Neural cell (in vitro differentiated cells): ENCODE data around the gene SULF2. TPM values are rescaled to one million over a fixed set of nuclear protein-coding genes. Genes with fewer than 3 reads are reported as not detected.

Experiments
- H2AFZ ChIP-seq: fragments of 200-600, 300-800 bp; sonication (generic), shearing (Covaris generic); 2 replicates; pipeline ENCODE4 v1.6.0; 2014; ENCODE audit warnings: low read depth, mild to moderate bottlenecking, antibody characterized with exemption, low read length, moderate library complexity
- H3F3A ChIP-seq: fragments of 200-600 bp; shearing (Covaris generic); 2 replicates; pipeline ENCODE4 v1.6.1; 2016; ENCODE audit warnings: mild to moderate bottlenecking, moderate library complexity, mixed read lengths, antibody characterized with exemption, low read length; ENCODE audit not compliant: insufficient read depth, poor library complexity, severe bottlenecking
- H3K27ac ChIP-seq: fragments of 200-600, 300-800 bp; sonication (generic), shearing (Covaris generic); 2 replicates; pipeline ENCODE4 v1.5.1; 2014; ENCODE audit warnings: mild to moderate bottlenecking, low read length, moderate library complexity
- H3K27me3 ChIP-seq: fragments of 300-800, 200-600 bp; sonication (generic), shearing (Covaris generic); 2 replicates; pipeline ENCODE4 v1.6.0; 2014; ENCODE audit warnings: mild to moderate bottlenecking, low read depth, low read length, moderate library complexity; ENCODE audit not compliant: insufficient read depth
- H3K36me3 ChIP-seq: fragments of 300-800, 200-600 bp; sonication (generic), shearing (Covaris generic); 2 replicates; pipeline ENCODE4 v1.5.1; 2014; ENCODE audit warnings: mild to moderate bottlenecking, antibody characterized with exemption, low read length, moderate library complexity; ENCODE audit not compliant: insufficient read depth
- H3K4me2 ChIP-seq: fragments of 300-800, 200-600 bp; sonication (generic), shearing (Covaris generic); 2 replicates; pipeline ENCODE4 v1.6.0; 2014; ENCODE audit warnings: mild to moderate bottlenecking, low read length
- H3K4me3 ChIP-seq: fragments of 300-800, 200-600 bp; sonication (generic), shearing (Covaris generic); 2 replicates; pipeline ENCODE4 v1.5.1; 2014; ENCODE audit warnings: mild to moderate bottlenecking, low read length, moderate library complexity
- H3K79me2 ChIP-seq: fragments of 200-600 bp; shearing (Covaris generic); replicated peaks from 2 replicates; pipeline ENCODE4 v1.6.0; 2014; ENCODE audit warnings: mild to moderate bottlenecking, low read length, moderate library complexity; ENCODE audit not compliant: insufficient read depth
- H3K9ac ChIP-seq: fragments of 300-800, 200-600 bp; sonication (generic), shearing (Covaris generic); 2 replicates; pipeline ENCODE4 v1.6.1; 2016; ENCODE audit warnings: mild to moderate bottlenecking, low read length, mixed read lengths
- H3K9me2 ChIP-seq: fragments of 200-600 bp; shearing (Covaris generic); 2 replicates; pipeline ENCODE4 v1.6.1; 2016; ENCODE audit warnings: mild to moderate bottlenecking, low read length, mixed read lengths; ENCODE audit not compliant: insufficient read depth
- H3K9me3 ChIP-seq: fragments of 200-600, 300-800 bp; sonication (generic), shearing (Covaris generic); 2 replicates; pipeline ENCODE4 v1.6.1; 2016; ENCODE audit warnings: mild to moderate bottlenecking, mixed run types, low read length, moderate library complexity, mixed read lengths
- H4K20me1 ChIP-seq: fragments of 200-600 bp; shearing (Covaris generic); 2 replicates; pipeline ENCODE4 v1.6.1; 2016; ENCODE audit warnings: mild to moderate bottlenecking, mixed run types; ENCODE audit not compliant: insufficient read depth
- EP300 ChIP-seq: fragments of 450-650 bp; conservative IDR thresholded peaks from 2 replicates; pipeline ENCODE4 v1.6.1; 2014; ENCODE audit warnings: antibody characterized with exemption, mild to moderate bottlenecking, moderate library complexity; ENCODE audit not compliant: poor library complexity, severe bottlenecking
- EZH2 ChIP-seq: fragments of 200-600, 300-800 bp; shearing (Covaris generic), sonication (generic); IDR thresholded peaks from 2 replicates; pipeline ENCODE4 v1.6.1; 2014; ENCODE audit warnings: antibody characterized with exemption, low read length, borderline replicate concordance, mild to moderate bottlenecking; ENCODE audit not compliant: insufficient read depth, poor library complexity, severe bottlenecking
- MXI1 ChIP-seq: fragments of 450-650 bp; conservative IDR thresholded peaks from 2 replicates; pipeline ENCODE4 v1.6.1; 2014; ENCODE audit warnings: antibody characterized with exemption, mild to moderate bottlenecking; ENCODE audit not compliant: poor library complexity, severe bottlenecking
- POLR2AphosphoS5 ChIP-seq: IDR thresholded peaks from 2 replicates; pipeline ENCODE4 v1.6.1; 2012
- RAD21 ChIP-seq: fragments of 450-650 bp; conservative IDR thresholded peaks from 2 replicates; pipeline ENCODE4 v1.6.1; 2014; ENCODE audit warnings: antibody characterized with exemption, mild to moderate bottlenecking, moderate library complexity
- REST ChIP-seq: IDR thresholded peaks from 2 replicates; pipeline ENCODE4 v1.6.1; 2012; ENCODE audit warnings: borderline replicate concordance
- SMC3 ChIP-seq: fragments of 450-650 bp; conservative IDR thresholded peaks from 2 replicates; pipeline ENCODE4 v1.6.1; 2014; ENCODE audit warnings: antibody characterized with exemption, mild to moderate bottlenecking, moderate library complexity; ENCODE audit not compliant: poor library complexity
- TAF1 ChIP-seq: IDR thresholded peaks from 2 replicates; pipeline ENCODE4 v1.6.1; 2012; ENCODE audit warnings: low read depth
- polyA plus RNA-seq: library from polyadenylated mRNA; depleted of rRNA; stranded (reverse); fragments of >200 nt; gene quantifications from 2 replicates; pipeline ENCODE4 v1.2.3, GENCODE V29; 2014
- TF ChIP-seq, protein P1 (sequence below): fragments of 450-650 bp; IDR thresholded peaks from 2 replicates; pipeline ENCODE4 v1.5.1; 2014; ENCODE audit warnings: antibody characterized with exemption, mild to moderate bottlenecking, moderate library complexity; ENCODE audit not compliant: poor library complexity, severe bottlenecking

The SULF2 gene
- polyA plus RNA-seq, 1 donor from 2014 or later: 30.0 TPM

DNA sequence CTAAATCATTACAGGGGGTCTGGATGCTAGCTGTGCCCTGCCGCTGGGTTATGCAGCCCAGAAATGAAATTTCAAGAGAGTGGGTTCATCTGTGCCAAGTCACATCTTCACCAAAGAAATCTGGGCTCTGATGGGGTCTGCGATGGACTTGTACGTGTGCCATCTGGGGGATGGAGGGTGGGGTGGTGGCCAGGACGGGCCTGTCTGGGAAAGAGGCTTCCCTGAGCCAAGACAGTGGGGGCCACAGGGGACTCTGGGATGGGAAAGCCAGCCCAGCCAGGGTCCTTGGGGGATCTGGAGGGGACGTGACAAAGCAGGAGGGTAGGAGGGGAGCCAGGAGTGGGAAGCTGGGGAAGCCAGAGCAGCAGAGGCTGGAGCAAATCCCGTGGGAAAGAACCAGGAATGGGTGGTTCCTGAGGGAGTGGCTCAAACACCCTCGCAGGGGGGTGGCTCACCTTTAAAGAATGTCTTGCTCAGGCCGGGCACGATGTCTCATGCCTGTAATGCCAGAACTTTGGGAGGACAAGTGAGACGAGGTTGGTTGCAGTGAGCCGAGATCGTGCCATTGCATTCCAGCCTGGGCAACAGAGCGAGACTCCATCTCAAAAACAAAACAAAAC, 36.3 kb upstream of the SULF2 start:
- H3K79me2 ChIP-seq: no peaks in the 10 kb centered on the region
- no peak overlapping the region for H3K27ac ChIP-seq
- H3K9ac ChIP-seq: no peak overlapping the region
- TF ChIP-seq REST (no peak), EZH2 (no peak), SMC3 (no peak), RAD21 (no peak)
- no peaks in the 10 kb centered on the region for H3K9me3 ChIP-seq
- H3F3A ChIP-seq: no peaks in the 10 kb centered on the region
- H3K4me3 ChIP-seq: no peak overlapping the region
- H4K20me1 ChIP-seq: no peaks in the 10 kb centered on the region
- no peaks in the 10 kb centered on the region for H3K27me3 ChIP-seq
- no peaks in the 10 kb centered on the region for H3K36me3 ChIP-seq
- no peak overlapping the region for H2AFZ ChIP-seq
- no peaks in the 10 kb centered on the region for H3K9me2 ChIP-seq
- H3K4me2 ChIP-seq: no peak overlapping the region

DNA sequence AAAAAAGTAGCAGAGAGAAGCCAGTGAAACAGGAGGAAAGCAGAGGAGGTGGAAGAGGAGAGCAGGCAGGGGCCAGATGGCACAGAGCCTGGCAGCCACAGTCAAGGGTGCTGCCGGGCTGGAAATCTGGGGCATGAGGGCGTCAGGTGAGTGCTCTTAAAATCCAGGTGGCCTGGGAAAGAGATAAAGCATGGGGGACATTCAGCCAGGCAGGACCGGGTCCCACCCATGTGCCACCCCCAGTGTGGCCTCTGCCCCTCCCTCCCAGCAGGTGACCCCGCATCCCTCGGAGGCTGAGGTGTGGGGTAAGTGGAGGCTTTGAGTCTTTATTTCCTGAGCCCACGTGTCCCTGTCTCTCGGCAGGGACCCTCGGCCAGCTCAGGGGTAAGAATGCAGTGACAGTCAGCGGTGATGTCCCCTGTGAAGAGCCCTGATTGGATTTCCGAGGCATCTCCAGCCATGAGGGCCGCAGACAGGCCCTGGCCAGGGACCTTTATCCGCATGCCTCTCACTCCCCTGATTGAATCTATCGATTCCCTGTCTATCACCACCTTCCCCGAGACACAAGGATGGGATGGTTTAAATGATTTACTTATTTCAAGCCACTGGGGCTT, 33.8 kb upstream of the SULF2 start:
- no peak overlapping the region for H3K27ac ChIP-seq
- TF ChIP-seq MXI1 (no peak), SMC3 (no peak), REST (no peak), EZH2 (no peak), EP300 (no peak), RAD21 (no peak), POLR2AphosphoS5 (no peak), TAF1 (no peak)
- TF ChIP-seq, protein P1, sequence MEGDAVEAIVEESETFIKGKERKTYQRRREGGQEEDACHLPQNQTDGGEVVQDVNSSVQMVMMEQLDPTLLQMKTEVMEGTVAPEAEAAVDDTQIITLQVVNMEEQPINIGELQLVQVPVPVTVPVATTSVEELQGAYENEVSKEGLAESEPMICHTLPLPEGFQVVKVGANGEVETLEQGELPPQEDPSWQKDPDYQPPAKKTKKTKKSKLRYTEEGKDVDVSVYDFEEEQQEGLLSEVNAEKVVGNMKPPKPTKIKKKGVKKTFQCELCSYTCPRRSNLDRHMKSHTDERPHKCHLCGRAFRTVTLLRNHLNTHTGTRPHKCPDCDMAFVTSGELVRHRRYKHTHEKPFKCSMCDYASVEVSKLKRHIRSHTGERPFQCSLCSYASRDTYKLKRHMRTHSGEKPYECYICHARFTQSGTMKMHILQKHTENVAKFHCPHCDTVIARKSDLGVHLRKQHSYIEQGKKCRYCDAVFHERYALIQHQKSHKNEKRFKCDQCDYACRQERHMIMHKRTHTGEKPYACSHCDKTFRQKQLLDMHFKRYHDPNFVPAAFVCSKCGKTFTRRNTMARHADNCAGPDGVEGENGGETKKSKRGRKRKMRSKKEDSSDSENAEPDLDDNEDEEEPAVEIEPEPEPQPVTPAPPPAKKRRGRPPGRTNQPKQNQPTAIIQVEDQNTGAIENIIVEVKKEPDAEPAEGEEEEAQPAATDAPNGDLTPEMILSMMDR: no peak

More for the DNA sequence above, 33.8 kb upstream of the SULF2 start:
- H4K20me1 ChIP-seq: no peaks in the 10 kb centered on the region
- H3K27me3 ChIP-seq: no peaks in the 10 kb centered on the region
- H3F3A ChIP-seq: no peaks in the 10 kb centered on the region
- no peak overlapping the region for H3K4me2 ChIP-seq
- H3K9me3 ChIP-seq: no peaks in the 10 kb centered on the region
- H3K36me3 ChIP-seq: no peaks in the 10 kb centered on the region
- no peak overlapping the region for H2AFZ ChIP-seq
- H3K79me2 ChIP-seq: no peaks in the 10 kb centered on the region
- H3K9me2 ChIP-seq: no peaks in the 10 kb centered on the region
- no peak overlapping the region for H3K4me3 ChIP-seq
- H3K9ac ChIP-seq: no peak overlapping the region
